Measurements from ENCODE around the gene NFKBIB.
A peak's percentile ranks its signal among the peaks of the same experiment; 100 is the strongest.

The NFKBIB gene

DNA sequence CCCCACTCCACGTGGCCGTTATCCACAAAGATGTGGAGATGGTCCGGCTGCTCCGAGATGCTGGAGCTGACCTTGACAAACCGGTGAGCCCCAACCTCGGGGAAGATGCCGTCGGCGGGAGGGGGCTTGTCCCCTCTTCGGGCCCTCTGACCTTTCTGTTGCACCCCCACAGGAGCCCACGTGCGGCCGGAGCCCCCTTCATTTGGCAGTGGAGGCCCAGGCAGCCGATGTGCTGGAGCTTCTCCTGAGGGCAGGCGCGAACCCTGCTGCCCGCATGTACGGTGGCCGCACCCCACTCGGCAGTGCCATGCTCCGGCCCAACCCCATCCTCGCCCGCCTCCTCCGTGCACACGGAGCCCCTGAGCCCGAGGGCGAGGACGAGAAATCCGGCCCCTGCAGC lies 7.5 kb downstream of the NFKBIB start:
- DNase-seq = no peak

- no peak for DNase-seq
Measured at GRCh38 chr19:38907670-38908069, 7.9 kb downstream of the NFKBIB start.

- DNase-seq = no peak
Measured at GRCh38 chr19:38908911-38909310, 9.1 kb downstream of the NFKBIB start.

- no peak for DNase-seq
Measured at GRCh38 chr19:38910488-38910887, 10.7 kb downstream of the NFKBIB start.

GRCh38 chr19:38911388-38912001 lies 11.7 kb downstream of the NFKBIB start:
- DNase-seq = no peak

DNA sequence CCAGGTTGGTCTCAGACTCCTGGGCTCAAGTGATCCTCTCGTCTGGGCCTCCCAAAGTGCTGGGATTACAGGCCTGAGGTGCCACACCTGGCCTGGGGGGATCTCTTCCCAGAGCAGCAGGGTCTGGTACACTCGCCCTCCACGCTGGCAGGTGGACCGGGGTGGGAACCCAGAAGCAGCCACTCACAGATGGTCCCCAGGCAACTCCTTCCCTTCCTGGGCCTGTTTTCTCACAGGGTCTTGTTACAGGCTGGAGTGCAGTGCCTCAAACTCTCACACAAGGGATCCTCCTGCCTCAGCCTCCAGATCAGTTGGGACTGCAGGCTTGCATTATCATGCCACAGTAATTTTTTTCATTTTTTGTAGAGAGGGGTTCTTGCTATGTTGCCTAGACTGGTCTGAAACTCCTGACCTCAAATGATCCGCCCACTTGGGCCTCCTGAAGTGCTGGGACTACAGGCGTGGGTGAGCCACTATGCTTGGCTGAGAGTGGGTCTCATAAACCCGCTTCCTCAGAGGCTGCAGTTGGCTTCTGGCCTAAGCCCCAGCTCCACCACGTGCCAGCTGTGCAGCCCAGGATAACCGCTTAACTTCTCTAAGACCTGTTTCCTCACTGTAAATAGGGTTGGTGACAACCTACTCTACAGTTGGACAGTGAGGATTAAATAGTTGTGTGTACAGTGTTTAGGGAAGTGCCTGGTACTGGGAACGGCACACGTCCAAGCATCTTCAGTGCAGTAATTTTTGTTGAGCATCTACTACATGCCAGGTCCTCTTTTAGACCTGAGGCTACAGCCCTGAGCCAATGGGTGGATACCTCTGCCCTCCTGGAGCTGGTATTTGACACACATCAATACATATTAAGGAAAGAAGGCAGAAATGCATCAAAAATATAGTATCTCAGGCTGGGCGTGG lies 13.1 kb downstream of the NFKBIB start:
- DNase-seq = peak; percentile 89 to 96

DNA sequence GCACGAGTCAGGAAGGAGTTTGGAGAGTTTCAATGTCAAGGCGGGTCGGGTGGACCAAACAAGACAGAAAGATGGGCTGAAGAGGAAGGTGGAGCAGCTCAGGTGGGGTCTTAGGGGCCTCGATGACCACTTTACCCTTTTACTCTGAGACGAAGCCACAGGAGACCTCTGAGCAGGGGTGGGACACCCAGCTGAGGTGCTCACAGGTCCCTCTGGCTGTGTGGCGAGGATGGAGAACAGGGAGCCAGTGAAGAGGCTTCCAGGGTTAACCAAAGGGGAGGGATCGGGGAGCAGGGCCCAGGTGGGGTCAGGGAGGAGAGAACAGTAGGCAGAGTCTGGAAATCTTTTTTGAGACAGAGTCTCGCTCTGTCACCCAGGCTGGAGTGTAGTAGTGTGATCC lies 14.2 kb downstream of the NFKBIB start:
- no peak for DNase-seq

GRCh38 chr19:38915329-38916321 lies 15.9 kb downstream of the NFKBIB start:
- DNase-seq = no peak

GRCh38 chr19:38917516-38917915 lies 17.7 kb downstream of the NFKBIB start:
- no peak for DNase-seq

DNA sequence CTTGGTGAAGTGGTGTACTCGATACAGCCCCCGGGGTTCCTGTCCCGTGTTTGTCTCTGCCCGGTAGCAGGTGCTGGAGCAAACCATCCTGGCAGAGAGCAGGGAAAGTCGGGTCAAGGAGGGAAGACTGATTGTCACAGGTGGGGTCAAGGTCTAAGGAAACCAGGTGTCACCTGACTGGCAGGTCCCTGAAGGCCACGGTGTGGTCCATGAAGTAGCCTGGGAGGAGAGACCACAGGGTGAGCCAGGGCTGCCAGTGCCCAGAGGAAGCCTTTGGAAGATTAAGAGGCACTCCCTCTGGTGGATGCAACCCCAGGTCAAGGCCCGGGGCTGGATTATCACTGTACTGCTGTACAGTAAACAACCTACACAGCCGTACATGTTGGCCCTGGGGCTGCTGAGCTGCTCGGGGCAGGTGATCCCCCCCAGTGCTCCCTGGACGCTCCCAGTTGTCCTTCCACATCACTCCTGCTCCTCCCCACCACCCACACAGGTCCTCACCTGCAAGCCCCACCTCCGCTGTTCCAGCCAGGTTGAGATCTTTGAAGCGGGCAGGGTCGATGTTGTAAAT lies 18.2 kb downstream of the NFKBIB start:
- DNase-seq = no peak

- DNase-seq = no peak
Measured at GRCh38 chr19:38918526-38918925, 18.8 kb downstream of the NFKBIB start.

GRCh38 chr19:38919837-38920601 lies 20.2 kb downstream of the NFKBIB start:
- DNase-seq = no peak

- no peak for DNase-seq
Measured at GRCh38 chr19:38920602-38921419, 21.0 kb downstream of the NFKBIB start.

GRCh38 chr19:38921420-38922274 lies 21.9 kb downstream of the NFKBIB start:
- DNase-seq = no peak

- no peak for DNase-seq
Measured at GRCh38 chr19:38922482-38922881, 22.7 kb downstream of the NFKBIB start.

DNA sequence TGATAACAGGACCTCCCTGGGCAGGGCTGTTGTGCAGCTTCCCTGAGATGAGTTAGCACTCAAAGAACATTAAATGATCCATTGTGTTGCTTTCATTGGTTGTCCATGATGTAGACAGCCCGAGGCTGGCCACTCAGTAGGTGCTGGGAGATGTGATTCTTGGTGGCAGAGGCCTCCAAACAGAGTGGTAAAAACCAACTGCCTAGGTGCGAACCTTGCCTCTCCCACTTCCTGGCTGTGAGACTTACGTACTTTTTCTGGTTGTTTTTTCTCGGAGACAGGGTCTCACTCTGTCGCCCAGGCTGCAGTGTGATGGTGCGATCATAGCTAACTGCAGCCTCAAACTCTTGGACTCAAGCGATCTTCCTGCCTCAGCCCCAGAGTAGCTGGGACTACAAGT lies 24.6 kb downstream of the NFKBIB start:
- no peak for DNase-seq

GRCh38 chr19:38928391-38929001 lies 28.7 kb downstream of the NFKBIB start:
- DNase-seq = no peak

GRCh38 chr19:38929929-38930775 lies 30.4 kb downstream of the NFKBIB start, which contains the start of gene SARS2:
SARS2 (minus strand) TSS chr19:38930763; CDS start chr19:38930736, 27 bp downstream.
- DNase-seq = peak; percentile 93 to 95
